Mesenchymal stem cell (in vitro differentiated cells and primary cell): Measurements from ENCODE around the gene DCUN1D2.
"Not testable (repeated sequence)": the region's sequence is repeated elsewhere in the genome, so short reads cannot be mapped to it uniquely, and the experiment has no call there.

Experiments
- DNase-seq: peaks from one replicate; pipeline ENCODE4 v3.0.0-alpha.2; 2013
- H2AFZ ChIP-seq: one replicate; pipeline ENCODE4 v1.6.1; 2013; ENCODE audit warnings: low read depth, mild to moderate bottlenecking, control low read depth, inconsistent platforms, low read length, moderate library complexity
- H2AK5ac ChIP-seq: 2 replicates; pipeline ENCODE4 v1.6.1; 2013; ENCODE audit warnings: low read length, moderate library complexity, mild to moderate bottlenecking, inconsistent platforms; ENCODE audit not compliant: severe bottlenecking
- H2BK120ac ChIP-seq: one replicate; pipeline ENCODE4 v1.6.1; 2013; ENCODE audit warnings: low read depth, mild to moderate bottlenecking, inconsistent platforms, low read length, moderate library complexity
- H2BK12ac ChIP-seq, 2 experiments: one replicate each; pipeline ENCODE4 v1.6.1; 2013; ENCODE audit warnings: inconsistent platforms in 2 of 2, low read length in 2 of 2, mild to moderate bottlenecking in 2 of 2, moderate library complexity in 2 of 2, control low read depth in 1 of 2
- H2BK15ac ChIP-seq: one replicate; pipeline ENCODE4 v1.6.1; 2013; ENCODE audit warnings: mild to moderate bottlenecking, low read depth, inconsistent platforms; ENCODE audit not compliant: poor library complexity, severe bottlenecking
- H2BK5ac ChIP-seq: 2 replicates; pipeline ENCODE4 v1.6.1; 2013; ENCODE audit warnings: low read depth, mild to moderate bottlenecking, low read length, control low read depth, inconsistent platforms; ENCODE audit not compliant: poor library complexity, severe bottlenecking
- H3K14ac ChIP-seq, 2 experiments: one replicate each; pipeline ENCODE4 v1.6.1; 2013; ENCODE audit warnings: inconsistent platforms in 2 of 2, low read length in 2 of 2, control low read depth in 1 of 2, mild to moderate bottlenecking in 1 of 2, moderate library complexity in 1 of 2
- H3K18ac ChIP-seq, 2 experiments: one replicate each; pipeline ENCODE4 v1.6.1; 2013; ENCODE audit warnings: inconsistent platforms in 2 of 2, low read length in 2 of 2, control low read depth in 1 of 2, low read depth in 1 of 2, mild to moderate bottlenecking in 1 of 2
- H3K23ac ChIP-seq, 2 experiments: one replicate each; pipeline ENCODE4 v1.6.1; 2013; ENCODE audit warnings: inconsistent platforms in 2 of 2, low read length in 2 of 2, mild to moderate bottlenecking in 2 of 2, moderate library complexity in 2 of 2, control low read depth in 1 of 2
- H3K27ac ChIP-seq: 2 replicates; pipeline ENCODE4 v1.5.1; 2013; ENCODE audit warnings: mild to moderate bottlenecking, moderate library complexity, low read length, control low read depth, inconsistent platforms; ENCODE audit not compliant: poor library complexity, severe bottlenecking
- H3K27me3 ChIP-seq, 2 experiments: 2 replicates each; pipeline versions ENCODE4 v1.6.1 to v1.7.0; 2013; ENCODE audit warnings: low read length in 2 of 2, mild to moderate bottlenecking in 2 of 2, moderate library complexity in 2 of 2, control low read depth in 1 of 2, inconsistent platforms in 1 of 2; ENCODE audit not compliant: control insufficient read depth in 1 of 2, insufficient read depth in 1 of 2
- H3K36me3 ChIP-seq, 2 experiments: 2 replicates each; pipeline versions ENCODE4 v1.6.1 to v1.7.0; 2013; ENCODE audit warnings: low read length in 2 of 2, control low read depth in 1 of 2, inconsistent platforms in 1 of 2, low read depth in 1 of 2, mild to moderate bottlenecking in 1 of 2; ENCODE audit not compliant: insufficient read depth in 2 of 2, control insufficient read depth in 1 of 2
- H3K4ac ChIP-seq, 2 experiments: one replicate each; pipeline ENCODE4 v1.6.1; 2013; ENCODE audit warnings: inconsistent platforms in 2 of 2, low read length in 2 of 2, mild to moderate bottlenecking in 2 of 2, moderate library complexity in 2 of 2, control low read depth in 1 of 2, low read depth in 1 of 2
- H3K4me1 ChIP-seq: 2 replicates; pipeline ENCODE4 v1.6.1; 2013; ENCODE audit warnings: low read depth, low read length, control low read depth; ENCODE audit not compliant: control insufficient read depth, insufficient read depth
- H3K4me2 ChIP-seq: 2 replicates; pipeline ENCODE4 v1.6.1; 2013; ENCODE audit warnings: low read length, mild to moderate bottlenecking, inconsistent platforms; ENCODE audit not compliant: poor library complexity, severe bottlenecking
- H3K4me3 ChIP-seq, 2 experiments: 2 replicates each; pipeline versions ENCODE4 v1.5.1 to v1.7.0; 2013; ENCODE audit warnings: low read length in 2 of 2, mild to moderate bottlenecking in 2 of 2, control low read depth in 1 of 2, low read depth in 1 of 2; ENCODE audit not compliant: insufficient read depth in 1 of 2
- H3K79me1 ChIP-seq: replicated peaks from 2 replicates; pipeline ENCODE4 v1.6.1; 2013; ENCODE audit warnings: mild to moderate bottlenecking, control low read depth, low read length, inconsistent platforms; ENCODE audit not compliant: poor library complexity, severe bottlenecking
- H3K9ac ChIP-seq: 2 replicates; pipeline ENCODE4 v1.7.0; 2013; ENCODE audit warnings: mild to moderate bottlenecking, low read length, moderate library complexity
- H3K9me3 ChIP-seq: 2 replicates; pipeline ENCODE4 v1.7.0; 2013; ENCODE audit warnings: mild to moderate bottlenecking, low read length; ENCODE audit not compliant: control insufficient read depth
- H4K8ac ChIP-seq: one replicate; pipeline ENCODE4 v1.6.1; 2013; ENCODE audit warnings: inconsistent platforms, mild to moderate bottlenecking, low read length, moderate library complexity
- H4K91ac ChIP-seq: one replicate; pipeline ENCODE4 v1.6.1; 2013; ENCODE audit warnings: mild to moderate bottlenecking, low read length, inconsistent platforms
- WGBS: methylation state at CpG from one replicate; pipeline ENCODE4 v1.1.7; 2013; ENCODE audit warnings: mixed read lengths; 5-methylcytosine and 5-hydroxymethylcytosine counted together

The DCUN1D2 gene

GRCh38 chr13:113526466-113527220, 36.1 kb upstream of the DCUN1D2 start:
- H3K9ac ChIP-seq: no peak overlapping the region
- H3K4me3 ChIP-seq: no peak overlapping the region
- H3K27me3 ChIP-seq: no peaks in the 10 kb centered on the region
- no peak overlapping the region for H2AK5ac ChIP-seq
- H3K27ac ChIP-seq: no peak overlapping the region
- H3K23ac ChIP-seq: no peak overlapping the region
- peaks cover 49 to 92% of the 10 kb centered on the region in 2 experiments for H3K36me3 ChIP-seq
- WGBS: 98% methylated on average over 12 of the region's 12 CpGs
- no peak for DNase-seq
- H4K91ac ChIP-seq: no peak overlapping the region
- H3K4ac ChIP-seq: no peak overlapping the region
- no peak overlapping the region for H4K8ac ChIP-seq
- H3K4me1 ChIP-seq: peaks cover 4% of the 10 kb centered on the region
- no peak overlapping the region for H3K14ac ChIP-seq
- no peak overlapping the region for H3K18ac ChIP-seq
- no peak overlapping the region for H2BK120ac ChIP-seq
- H3K79me1 ChIP-seq: peaks cover 36% of the 10 kb centered on the region
- H3K4me2 ChIP-seq: no peak overlapping the region
- H2AFZ ChIP-seq: no peak overlapping the region
- no peak overlapping the region for H2BK12ac ChIP-seq
- H2BK15ac ChIP-seq: no peak overlapping the region
- H2BK5ac ChIP-seq: no peak overlapping the region
- no peaks in the 10 kb centered on the region for H3K9me3 ChIP-seq

GRCh38 chr13:113522438-113522837, 31.9 kb upstream of the DCUN1D2 start:
- not testable (repeated sequence) for H2AFZ ChIP-seq, H3K27ac ChIP-seq, H3K14ac ChIP-seq, H3K4me1 ChIP-seq, DNase-seq, H3K4me3 ChIP-seq, H2BK12ac ChIP-seq, H3K23ac ChIP-seq, H2BK120ac ChIP-seq, H3K18ac ChIP-seq, H2BK15ac ChIP-seq, H4K91ac ChIP-seq, H3K9me3 ChIP-seq, H3K4ac ChIP-seq, H4K8ac ChIP-seq, H3K27me3 ChIP-seq, H2AK5ac ChIP-seq, H2BK5ac ChIP-seq, H3K9ac ChIP-seq, H3K4me2 ChIP-seq
- Histone ChIP-seq H3K36me3 (peaks cover 52 to 83% of the 10 kb centered on the region in 2 experiments), H3K79me1 (peaks cover 34% of the 10 kb centered on the region)
- 94% methylated on average over 13 of the region's 13 CpGs for WGBS

GRCh38 chr13:113520571-113520970, 30.1 kb upstream of the DCUN1D2 start:
- no peaks in the 10 kb centered on the region for H3K27me3 ChIP-seq
- no peak overlapping the region for H2AFZ ChIP-seq
- no peak overlapping the region for H3K9ac ChIP-seq
- H2AK5ac ChIP-seq: no peak overlapping the region
- no peak for DNase-seq
- H3K79me1 ChIP-seq: peaks cover 31% of the 10 kb centered on the region
- H2BK15ac ChIP-seq: no peak overlapping the region
- peaks cover 3% of the 10 kb centered on the region for H3K4me1 ChIP-seq
- H3K18ac ChIP-seq: no peak overlapping the region
- H2BK12ac ChIP-seq: no peak overlapping the region
- H3K4ac ChIP-seq: no peak overlapping the region
- no peak overlapping the region for H3K27ac ChIP-seq
- no peak overlapping the region for H3K4me3 ChIP-seq
- H3K9me3 ChIP-seq: no peaks in the 10 kb centered on the region
- 97% methylated on average over 16 of the region's 16 CpGs for WGBS
- H3K36me3 ChIP-seq: peaks cover 48 to 82% of the 10 kb centered on the region in 2 experiments
- no peak overlapping the region for H3K4me2 ChIP-seq
- H2BK5ac ChIP-seq: no peak overlapping the region
- no peak overlapping the region for H3K14ac ChIP-seq
- no peak overlapping the region for H3K23ac ChIP-seq
- H4K8ac ChIP-seq: no peak overlapping the region
- H2BK120ac ChIP-seq: no peak overlapping the region
- no peak overlapping the region for H4K91ac ChIP-seq

- Histone ChIP-seq H3K79me1 (peaks cover 31% of the 10 kb centered on the region), H4K91ac (no peak overlapping the region), H3K27ac (no peak overlapping the region), H3K4me3 (no peak overlapping the region), H3K9me3 (no peaks in the 10 kb centered on the region), H4K8ac (peak overlapping the region; percentile 50), H3K18ac (no peak overlapping the region), H3K4me2 (no peak overlapping the region), H2BK15ac (no peak overlapping the region), H3K9ac (no peak overlapping the region), H3K23ac (no peak overlapping the region), H3K4ac (no peak overlapping the region), H2BK120ac (no peak overlapping the region), H2AK5ac (no peak overlapping the region), H3K14ac (no peak overlapping the region), H3K36me3 (peaks cover 50 to 80% of the 10 kb centered on the region in 2 experiments), H2BK12ac (no peak overlapping the region), H3K4me1 (peaks cover 3% of the 10 kb centered on the region), H2AFZ (no peak overlapping the region), H2BK5ac (no peak overlapping the region), H3K27me3 (no peaks in the 10 kb centered on the region)
- 99% methylated on average over 14 of the region's 14 CpGs for WGBS
- DNase-seq: no peak
Observed at GRCh38 chr13:113519556-113519955, 29.0 kb upstream of the DCUN1D2 start.
